PC-3 (cell line): Measurements from ENCODE around the gene CXorf49B. TPM values are rescaled to one million over a fixed set of nuclear protein-coding genes. Genes with fewer than 3 reads are reported as not detected.
"Not testable (repeated sequence)": the region's sequence is repeated elsewhere in the genome, so short reads cannot be mapped to it uniquely, and the experiment has no call there.

Source experiments
- ATAC-seq: fragments of 200-7000 bp; cut with Tn5 transposase; 2 replicates; pipeline ENCODE4 v1.9.1; 2020; ENCODE audit warnings: mild to moderate bottlenecking, moderate library complexity
- BruUV-seq: library from RNA; stranded (reverse); fragments of 400-500 nt; replicated peaks from 2 replicates; lab custom pipeline; 2021; lab: Mats Ljungman, UMichigan
- CTCF ChIA-PET: fragments of 300-600 bp; sonication (Branson Sonifier 250); formaldehyde crosslinking; loops from one replicate; lab custom pipeline; 2022; ENCODE audit warnings: antibody characterized with exemption; lab: Charles Lee
- POLR2A ChIA-PET: fragments of 300-600 bp; sonication (Branson Sonifier 250); formaldehyde crosslinking; loops from one replicate; lab custom pipeline; 2022; ENCODE audit warnings: antibody characterized with exemption; ENCODE audit not compliant: unreplicated experiment; lab: Charles Lee
- DNase-seq: peaks from one replicate; pipeline ENCODE4 v3.0.0-alpha.2; 2015
- H2AFZ ChIP-seq: fragments of 300-600 bp; sonication (generic); 2 replicates; pipeline ENCODE4 v1.6.0; 2016; ENCODE audit warnings: antibody characterized with exemption, low read length
- H3F3A ChIP-seq: fragments of 300-600 bp; sonication (generic); one replicate; pipeline ENCODE4 v1.6.0; 2017; ENCODE audit warnings: antibody characterized with exemption, low read length, control low read depth, mild to moderate bottlenecking; ENCODE audit not compliant: unreplicated experiment
- H3K27ac ChIP-seq: fragments of 300-600 bp; sonication (generic); 2 replicates; pipeline ENCODE4 v1.5.1; 2016; ENCODE audit warnings: mild to moderate bottlenecking, low read length
- H3K27me3 ChIP-seq: fragments of 300-600 bp; sonication (generic); 2 replicates; pipeline ENCODE4 v1.6.1; 2016; ENCODE audit warnings: low read length, mixed read lengths
- H3K36me3 ChIP-seq: fragments of 300-600 bp; sonication (generic); 2 replicates; pipeline ENCODE4 v1.6.1; 2016; ENCODE audit warnings: low read depth, mixed run types, low read length, mixed read lengths
- H3K4me1 ChIP-seq: fragments of 300-600 bp; sonication (generic); 2 replicates; pipeline ENCODE4 v1.5.1; 2016; ENCODE audit warnings: low read length; ENCODE audit not compliant: insufficient read depth
- H3K4me2 ChIP-seq: fragments of 300-600 bp; sonication (generic); 2 replicates; pipeline ENCODE4 v1.6.0; 2016; ENCODE audit warnings: low read length
- H3K4me3 ChIP-seq: fragments of 300-600 bp; sonication (generic); 2 replicates; pipeline ENCODE4 v1.5.1; 2016; ENCODE audit warnings: mild to moderate bottlenecking, low read length, mixed read lengths
- H3K79me2 ChIP-seq: fragments of 300-600 bp; sonication (generic); 2 replicates; pipeline ENCODE4 v1.6.1; 2017; ENCODE audit warnings: low read length, mixed read lengths
- H3K9ac ChIP-seq: fragments of 300-600 bp; sonication (generic); 2 replicates; pipeline ENCODE4 v1.6.0; 2016; ENCODE audit warnings: mild to moderate bottlenecking, low read length
- H3K9me2 ChIP-seq: fragments of 300-600 bp; sonication (generic); replicated peaks from 2 replicates; pipeline ENCODE4 v1.6.1; 2016; ENCODE audit warnings: mixed run types, low read length, mixed read lengths
- H3K9me3 ChIP-seq: fragments of 300-600 bp; sonication (generic); 2 replicates; pipeline ENCODE4 v1.6.1; 2016; ENCODE audit warnings: low read length, mixed read lengths
- H4K20me1 ChIP-seq: fragments of 300-600 bp; sonication (generic); 2 replicates; pipeline ENCODE4 v1.6.1; 2016; ENCODE audit warnings: low read length, mixed read lengths
- intact Hi-C: fragments of 100-400 bp; cut with micrococcal nuclease; formaldehyde crosslinking; loops from 2 replicates; pipeline ENCODE4 v1.9.0; 2023
- total RNA-seq: library from RNA; depleted of rRNA; stranded (reverse); fragments of >200 nt; gene quantifications from 2 replicates; pipeline ENCODE4 v1.2.3, GENCODE V29; 2014

CXorf49B gene
- total RNA-seq, 1 experiment from 2014 or later, result not detected

- H3K4me2 ChIP-seq, H3K27me3 ChIP-seq, H4K20me1 ChIP-seq, BruUV-seq, H3K9ac ChIP-seq, H3K9me2 ChIP-seq, CTCF ChIA-PET, H3K4me1 ChIP-seq, H3K79me2 ChIP-seq, H3F3A ChIP-seq, H3K27ac ChIP-seq, DNase-seq, H3K9me3 ChIP-seq, H3K36me3 ChIP-seq, H3K4me3 ChIP-seq, H2AFZ ChIP-seq, POLR2A ChIA-PET, intact Hi-C loops: not testable (repeated sequence)
- ATAC-seq, result peak; percentile 56
Observed at GRCh38 chrX:71720289-71720886, 42.8 kb upstream of the CXorf49B start.

- H3K4me3 ChIP-seq, H3K9ac ChIP-seq, H3K27me3 ChIP-seq, BruUV-seq, H3K4me1 ChIP-seq, H4K20me1 ChIP-seq, CTCF ChIA-PET, H3K27ac ChIP-seq, H3K9me3 ChIP-seq, POLR2A ChIA-PET, H3K79me2 ChIP-seq, H2AFZ ChIP-seq, H3K4me2 ChIP-seq, H3F3A ChIP-seq, intact Hi-C loops, DNase-seq, H3K9me2 ChIP-seq, H3K36me3 ChIP-seq: not testable (repeated sequence)
- peak; percentile 53 for ATAC-seq
Observed at GRCh38 chrX:71760688-71761281, 2.4 kb upstream of the CXorf49B start.

GRCh38 chrX:71764832-71765231, 1.7 kb downstream of the CXorf49B start:
- DNase-seq, H3K9me2 ChIP-seq, intact Hi-C loops, H3K9me3 ChIP-seq, H3K4me3 ChIP-seq, H2AFZ ChIP-seq, POLR2A ChIA-PET, H3K4me2 ChIP-seq, H3K36me3 ChIP-seq, H3K27ac ChIP-seq, H3K79me2 ChIP-seq, H3F3A ChIP-seq, H3K4me1 ChIP-seq, H3K9ac ChIP-seq, CTCF ChIA-PET, BruUV-seq, H4K20me1 ChIP-seq, ATAC-seq, H3K27me3 ChIP-seq: not testable (repeated sequence)

GRCh38 chrX:71765613-71766012, 2.5 kb downstream of the CXorf49B start:
- H3K9ac ChIP-seq, POLR2A ChIA-PET, H2AFZ ChIP-seq, H3K9me3 ChIP-seq, intact Hi-C loops, H3K27ac ChIP-seq, H3K79me2 ChIP-seq, H3K9me2 ChIP-seq, H3K36me3 ChIP-seq, H4K20me1 ChIP-seq, H3K4me3 ChIP-seq, BruUV-seq, DNase-seq, H3K4me1 ChIP-seq, H3K4me2 ChIP-seq, H3K27me3 ChIP-seq, CTCF ChIA-PET, H3F3A ChIP-seq: not testable (repeated sequence)
- peak; percentile 50 for ATAC-seq

- H3K4me1 ChIP-seq, H3K4me2 ChIP-seq, H3K9me3 ChIP-seq, H3K36me3 ChIP-seq, H2AFZ ChIP-seq, POLR2A ChIA-PET, CTCF ChIA-PET, DNase-seq, H3K9ac ChIP-seq, H3K9me2 ChIP-seq, intact Hi-C loops, ATAC-seq, H4K20me1 ChIP-seq, BruUV-seq, H3K4me3 ChIP-seq, H3K27me3 ChIP-seq, H3F3A ChIP-seq, H3K27ac ChIP-seq, H3K79me2 ChIP-seq: not testable (repeated sequence)
Observed at GRCh38 chrX:71767134-71767533, 4.0 kb downstream of the CXorf49B start.

- H3F3A ChIP-seq, H4K20me1 ChIP-seq, H3K4me3 ChIP-seq, CTCF ChIA-PET, intact Hi-C loops, H2AFZ ChIP-seq, H3K4me2 ChIP-seq, DNase-seq, ATAC-seq, H3K79me2 ChIP-seq, H3K9ac ChIP-seq, H3K27ac ChIP-seq, H3K9me2 ChIP-seq, H3K9me3 ChIP-seq, H3K36me3 ChIP-seq, H3K27me3 ChIP-seq, POLR2A ChIA-PET, BruUV-seq, H3K4me1 ChIP-seq: not testable (repeated sequence)
Observed at GRCh38 chrX:71778322-71778721, 15.2 kb downstream of the CXorf49B start.
